Measurements from ENCODE around the gene AAMP.

The AAMP gene

GRCh38 chr2:218226903-218227302 lies 43.0 kb downstream of the AAMP start:
- Histone ChIP-seq H3F3A (ENCODE audit: insufficient read depth, low read length) (peaks cover 74% of the 10 kb centered on the region), H3K4me3 (ENCODE audit: low read length) (no peak overlapping the region), H4K20me1 (ENCODE audit: insufficient read depth, low read length) (peaks cover 7% of the 10 kb centered on the region; the same call in 1 of the 2 replicates), H3K27me3 (replicated peaks; ENCODE audit: insufficient read depth, low read length) (no peaks in the 10 kb centered on the region), H3K27ac (ENCODE audit: low read length) (peak overlapping the region; percentile 20; the same call in 1 of the 2 replicates), H3K9me2 (replicated peaks; ENCODE audit: insufficient read depth, low read length) (no peaks in the 10 kb centered on the region), H2AFZ (ENCODE audit: low read length) (no peak overlapping the region), H3K9ac (ENCODE audit: low read length) (no peak overlapping the region), H3K9me3 (replicated peaks; ENCODE audit: insufficient read depth, low read length) (no peaks in the 10 kb centered on the region), H3K36me3 (replicated peaks; ENCODE audit: insufficient read depth, low read length) (peaks cover 10% of the 10 kb centered on the region), H3K79me2 (ENCODE audit: low read length) (peaks cover 77% of the 10 kb centered on the region), H3K4me2 (ENCODE audit: low read depth, low read length) (no peak overlapping the region), H3K4me1 (ENCODE audit: low read length) (peaks cover 83% of the 10 kb centered on the region)
- no peak for DNase-seq
- TF ChIP-seq CTCF (IDR thresholded peaks at IDR 0.05; ENCODE audit: low read length) (no peak), EZH2phosphoT487 (IDR thresholded peaks at IDR 0.05; ENCODE audit: low read length) (no peak), EZH2 (optimal IDR thresholded peaks at IDR 0.05; ENCODE audit: low read depth, low read length) (no peak)

GRCh38 chr2:218224186-218224585 lies 45.8 kb downstream of the AAMP start:
- Histone ChIP-seq H3K4me1 (ENCODE audit: low read length) (peaks cover 76% of the 10 kb centered on the region), H2AFZ (ENCODE audit: low read length) (no peak overlapping the region), H3F3A (ENCODE audit: insufficient read depth, low read length) (peaks cover 82% of the 10 kb centered on the region), H3K79me2 (ENCODE audit: low read length) (peaks cover 87% of the 10 kb centered on the region), H4K20me1 (ENCODE audit: insufficient read depth, low read length) (peaks cover 11% of the 10 kb centered on the region; the same call in 1 of the 2 replicates), H3K4me2 (ENCODE audit: low read depth, low read length) (peak overlapping the region; percentile 88; the same call in 1 of the 2 replicates), H3K9me3 (replicated peaks; ENCODE audit: insufficient read depth, low read length) (no peaks in the 10 kb centered on the region), H3K27me3 (replicated peaks; ENCODE audit: insufficient read depth, low read length) (no peaks in the 10 kb centered on the region), H3K9me2 (replicated peaks; ENCODE audit: insufficient read depth, low read length) (no peaks in the 10 kb centered on the region), H3K4me3 (ENCODE audit: low read length) (no peak overlapping the region), H3K27ac (ENCODE audit: low read length) (no peak overlapping the region), H3K36me3 (replicated peaks; ENCODE audit: insufficient read depth, low read length) (peaks cover 14% of the 10 kb centered on the region; the same call in 1 of the 2 replicates), H3K9ac (ENCODE audit: low read length) (no peak overlapping the region)
- no peak for DNase-seq
- TF ChIP-seq EZH2phosphoT487 (IDR thresholded peaks at IDR 0.05; ENCODE audit: low read length): no peak
- TF ChIP-seq EZH2 (optimal IDR thresholded peaks at IDR 0.05; ENCODE audit: low read depth, low read length): no peak
- TF ChIP-seq CTCF (IDR thresholded peaks at IDR 0.05; ENCODE audit: low read length): no peak

- Histone ChIP-seq H3K79me2 (ENCODE audit: low read length) (peaks cover 99% of the 10 kb centered on the region), H3K4me1 (ENCODE audit: low read length) (peaks cover 66% of the 10 kb centered on the region), H4K20me1 (ENCODE audit: insufficient read depth, low read length) (peaks cover 11% of the 10 kb centered on the region; the same call in 1 of the 2 replicates), H3K4me3 (ENCODE audit: low read length) (no peak overlapping the region), H3K36me3 (replicated peaks; ENCODE audit: insufficient read depth, low read length) (peaks cover 14% of the 10 kb centered on the region; the same call in 1 of the 2 replicates), H3K9me3 (replicated peaks; ENCODE audit: insufficient read depth, low read length) (no peaks in the 10 kb centered on the region), H3K4me2 (ENCODE audit: low read depth, low read length) (peak overlapping the region; percentile 88; the same call in 1 of the 2 replicates), H3F3A (ENCODE audit: insufficient read depth, low read length) (peaks cover 83% of the 10 kb centered on the region), H3K9me2 (replicated peaks; ENCODE audit: insufficient read depth, low read length) (no peaks in the 10 kb centered on the region), H3K27me3 (replicated peaks; ENCODE audit: insufficient read depth, low read length) (no peaks in the 10 kb centered on the region), H3K9ac (ENCODE audit: low read length) (no peak overlapping the region), H2AFZ (ENCODE audit: low read length) (no peak overlapping the region), H3K27ac (ENCODE audit: low read length) (peak overlapping the region; percentile 85; the same call in 1 of the 2 replicates)
- TF ChIP-seq CTCF (IDR thresholded peaks at IDR 0.05; ENCODE audit: low read length): no peak
- DNase-seq: no peak
Observed at GRCh38 chr2:218223046-218223445, 46.9 kb downstream of the AAMP start.
